Measurements from ENCODE around the gene PTPRJ.
A peak's percentile ranks its signal among the peaks of the same experiment; 100 is the strongest.
"Not testable (repeated sequence)": the region's sequence is repeated elsewhere in the genome, so short reads cannot be mapped to it uniquely, and the experiment has no call there.

The PTPRJ gene

GRCh38 chr11:47980088-47980906, at the start of gene PTPRJ:
Gene PTPRJ, plus strand, starts transcription at chr11:47980559. Its CDS starts 354 bp downstream, at chr11:47980913.
- peak; percentile 57 to 77 for DNase-seq
- TF ChIP-seq GATA1 (IDR thresholded peaks at IDR 0.05; ENCODE audit: low read depth, low read length) (no peak), POLR2A (IDR thresholded peaks at IDR 0.05; ENCODE audit: low read length) (no peak)

GRCh38 chr11:47932544-47932943, 47.8 kb upstream of the PTPRJ start:
- TF ChIP-seq GATA1 (IDR thresholded peaks at IDR 0.05; ENCODE audit: low read depth, low read length): no peak
- TF ChIP-seq POLR2A (IDR thresholded peaks at IDR 0.05; ENCODE audit: low read length): no peak
- DNase-seq: no peak

DNA sequence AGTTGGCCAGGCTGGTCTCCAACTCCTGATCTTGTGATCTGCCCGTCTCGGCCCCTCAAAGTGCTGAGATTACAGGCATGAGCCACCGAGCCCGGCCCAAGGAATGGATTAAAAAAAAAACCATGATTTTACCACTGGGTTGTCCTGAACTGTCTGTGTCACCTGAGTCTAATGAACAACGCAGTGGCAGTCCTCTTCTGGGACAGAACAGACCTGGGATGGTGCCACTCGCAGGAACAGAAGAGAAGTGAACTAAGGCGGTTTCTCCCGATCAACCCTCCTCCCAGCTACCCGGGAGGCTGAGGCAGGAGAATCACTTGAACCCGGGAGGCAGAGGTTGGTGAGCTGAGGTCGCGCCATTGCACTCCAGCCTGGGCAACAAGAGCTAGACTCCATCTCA, 46.6 kb upstream of the PTPRJ start:
- DNase-seq: not testable (repeated sequence)

DNA sequence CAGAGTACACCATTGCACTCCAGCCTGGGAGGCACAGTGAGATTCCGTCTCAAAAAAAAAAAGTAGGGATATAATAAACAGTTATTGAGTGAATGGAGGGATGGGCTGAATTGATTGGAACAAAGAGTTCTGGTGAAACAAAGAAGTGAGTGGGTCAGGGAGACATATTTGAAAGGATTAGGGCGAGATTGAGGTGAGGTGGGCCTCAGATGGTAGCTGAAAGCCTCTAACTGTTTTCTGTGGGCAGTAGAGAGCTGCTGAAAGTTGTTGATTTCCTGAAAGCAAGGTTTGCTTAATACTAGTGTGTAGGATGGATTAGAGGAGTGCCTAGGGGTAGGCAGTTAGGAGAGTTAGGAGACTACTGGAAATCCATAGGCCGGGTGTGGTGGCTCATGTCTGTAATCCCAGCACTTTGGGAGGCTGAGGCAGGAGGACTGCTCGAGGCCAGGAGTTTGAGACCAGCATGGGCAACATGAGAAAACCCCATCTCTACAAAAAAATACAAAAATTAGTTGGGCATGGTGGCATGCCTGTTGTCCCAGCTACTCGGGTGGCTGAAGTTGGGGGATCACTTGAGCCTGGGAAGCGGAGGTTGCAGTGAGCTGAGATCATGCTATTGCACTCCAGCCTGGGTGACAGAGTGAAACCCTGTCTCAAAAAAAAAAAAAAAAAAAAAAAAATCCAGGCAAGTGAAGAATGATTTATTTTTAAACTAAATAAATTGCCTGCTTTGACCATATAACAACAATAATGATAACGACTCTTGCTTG, 41.4 kb upstream of the PTPRJ start:
- no peak for DNase-seq

DNA sequence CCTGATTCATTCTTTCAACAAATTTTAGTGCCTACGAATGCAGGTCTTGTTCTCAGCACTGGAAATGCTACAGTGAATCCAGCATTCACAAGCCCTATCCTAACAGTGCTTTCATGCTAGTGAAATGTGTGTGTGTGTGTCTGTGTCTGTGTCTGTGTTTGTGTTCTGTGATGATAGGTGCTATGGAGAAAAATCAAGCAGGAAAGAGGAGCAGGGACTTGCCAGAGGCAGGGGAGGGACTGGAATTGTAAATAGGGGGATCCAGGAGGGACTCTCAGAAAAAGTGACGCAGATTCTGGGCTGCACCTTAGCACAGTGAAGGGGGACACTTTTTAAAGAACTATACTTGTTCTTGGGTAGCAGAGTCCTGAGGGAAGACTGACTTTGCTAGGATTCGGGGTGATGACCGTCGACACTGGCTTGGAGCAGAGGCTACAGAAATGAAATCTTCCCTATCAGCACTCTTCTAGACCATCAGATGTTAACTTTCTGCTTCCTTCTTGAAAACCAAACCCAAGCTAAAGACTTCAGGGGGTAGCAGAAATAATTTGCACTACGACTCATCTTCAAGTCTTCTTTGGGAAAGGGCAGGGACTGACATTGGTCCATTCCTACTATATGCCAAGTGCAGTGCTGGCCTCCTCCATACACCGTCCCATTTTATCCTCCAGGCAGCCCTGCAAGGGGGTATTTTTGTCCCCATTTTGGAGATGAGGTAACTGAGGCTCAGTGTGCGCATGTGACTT, 39.3 kb upstream of the PTPRJ start:
- DNase-seq: no peak
- TF ChIP-seq POLR2A (IDR thresholded peaks at IDR 0.05; ENCODE audit: low read length): no peak
- no peak for TF ChIP-seq GATA1 (IDR thresholded peaks at IDR 0.05; ENCODE audit: low read depth, low read length)

More for the DNA sequence above, 41.4 kb upstream of the PTPRJ start:
- TF ChIP-seq GATA1 (IDR thresholded peaks at IDR 0.05; ENCODE audit: low read depth, low read length) (no peak), POLR2A (IDR thresholded peaks at IDR 0.05; ENCODE audit: low read length) (no peak)

DNA sequence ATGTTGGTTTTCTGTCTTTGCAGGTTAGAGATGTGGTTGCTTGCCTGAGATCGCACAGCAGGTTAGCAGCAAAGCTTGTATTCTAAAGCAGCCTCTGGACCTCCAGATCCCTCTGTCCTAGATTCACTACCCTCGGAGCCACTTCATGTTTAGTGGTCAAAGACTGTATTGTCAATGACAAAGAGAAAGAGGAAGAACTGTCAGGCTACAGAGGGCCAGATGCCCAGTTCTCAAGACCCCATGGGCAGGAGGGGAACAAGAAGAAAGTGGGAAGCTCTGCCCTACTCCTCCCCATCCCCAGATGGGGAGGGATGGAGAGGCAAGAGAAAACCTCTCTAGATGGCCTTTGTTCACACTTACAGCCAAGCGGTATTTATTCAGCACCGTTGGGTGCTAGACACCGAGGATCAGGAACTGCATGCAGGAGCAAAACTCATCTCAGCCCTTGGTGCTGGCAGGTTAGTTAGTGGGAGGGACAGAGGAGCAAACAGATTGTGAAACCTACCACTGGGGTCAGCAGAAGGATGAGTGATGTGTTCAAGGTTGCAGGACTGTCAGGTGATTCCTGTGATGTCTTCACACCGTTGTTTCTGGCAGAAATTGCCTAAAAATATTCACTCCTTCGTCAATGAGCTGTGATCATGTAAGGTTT, 38.3 kb upstream of the PTPRJ start:
- TF ChIP-seq GATA1 (IDR thresholded peaks at IDR 0.05; ENCODE audit: low read depth, low read length) (no peak), POLR2A (IDR thresholded peaks at IDR 0.05; ENCODE audit: low read length) (no peak)
- peak in 1 of 2 experiments; percentile 19 for DNase-seq

GRCh38 chr11:47943721-47944586, 36.4 kb upstream of the PTPRJ start:
- peak in 1 of 2 experiments; percentile 11 for DNase-seq
- TF ChIP-seq GATA1 (IDR thresholded peaks at IDR 0.05; ENCODE audit: low read depth, low read length): no peak
- no peak for TF ChIP-seq POLR2A (IDR thresholded peaks at IDR 0.05; ENCODE audit: low read length)

- TF ChIP-seq GATA1 (IDR thresholded peaks at IDR 0.05; ENCODE audit: low read depth, low read length) (no peak), POLR2A (IDR thresholded peaks at IDR 0.05; ENCODE audit: low read length) (no peak)
- DNase-seq: no peak
Observed at GRCh38 chr11:47944632-47945031, 35.7 kb upstream of the PTPRJ start.

GRCh38 chr11:47946682-47947559, 33.4 kb upstream of the PTPRJ start:
- TF ChIP-seq POLR2A (IDR thresholded peaks at IDR 0.05; ENCODE audit: low read length) (no peak), GATA1 (IDR thresholded peaks at IDR 0.05; ENCODE audit: low read depth, low read length) (no peak)
- DNase-seq: peak; percentile 70 to 88

DNA sequence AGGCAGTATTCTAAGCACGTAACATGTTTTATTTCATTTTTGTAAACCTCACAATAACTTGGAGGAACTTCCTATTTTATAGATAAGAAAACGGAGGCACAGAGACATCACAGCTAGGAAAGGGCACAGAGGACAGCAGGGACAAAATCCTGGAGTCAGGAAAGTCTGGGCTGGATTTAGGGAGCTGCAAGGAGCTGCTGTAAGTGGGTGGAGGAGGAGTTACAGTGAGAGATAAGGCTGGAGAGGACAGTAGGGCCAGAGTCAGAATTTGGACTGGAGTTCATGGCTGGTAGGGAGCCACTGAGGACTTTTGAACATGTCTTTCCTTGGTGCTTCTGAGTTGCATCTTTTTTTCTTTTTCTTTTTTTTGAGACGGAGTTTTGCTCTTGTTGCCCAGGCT, 32.2 kb upstream of the PTPRJ start:
- TF ChIP-seq POLR2A (IDR thresholded peaks at IDR 0.05; ENCODE audit: low read length) (no peak), GATA1 (IDR thresholded peaks at IDR 0.05; ENCODE audit: low read depth, low read length) (no peak)
- peak; percentile 28 to 48 for DNase-seq

- not testable (repeated sequence) for DNase-seq
Observed at GRCh38 chr11:47949001-47949675, 31.2 kb upstream of the PTPRJ start.

Data from erythroblast (primary cell).